Hematopoietic multipotent progenitor cell (in vitro differentiated cells): Measurements from ENCODE around the gene SYNM. TPM values are rescaled to one million over a fixed set of nuclear protein-coding genes. Genes with fewer than 3 reads are reported as not detected.

Experiments used
- DNase-seq, 3 donors: peaks; one replicate each; pipeline ENCODE4 v3.0.0-alpha.2; 2011 to 2015; ENCODE audit warnings: low read depth in 2 of 3, low spot score in 2 of 3
- total RNA-seq: library from RNA; depleted of rRNA; stranded (reverse); fragments of >200 nt; gene quantifications from one replicate; pipeline ENCODE4 v1.2.3, GENCODE V29; 2012

The SYNM gene
- total RNA-seq, 1 donor, result under 0.01 TPM

- no peak for DNase-seq
Measured at GRCh38 chr15:99138491-99138982, 33.7 kb downstream of the SYNM start.

GRCh38 chr15:99139276-99139675 is 34.4 kb downstream of the SYNM start:
- no peak for DNase-seq

GRCh38 chr15:99140590-99140989 is 35.7 kb downstream of the SYNM start:
- no peak for DNase-seq

GRCh38 chr15:99141943-99142342 is 37.1 kb downstream of the SYNM start:
- no peak for DNase-seq

GRCh38 chr15:99142562-99142961 is 37.7 kb downstream of the SYNM start:
- DNase-seq, result no peak

- DNase-seq, result no peak
Measured at GRCh38 chr15:99143242-99143641, 38.4 kb downstream of the SYNM start.

- no peak for DNase-seq
Measured at GRCh38 chr15:99143655-99144610, 39.1 kb downstream of the SYNM start.

- no peak for DNase-seq
Measured at GRCh38 chr15:99145005-99145404, 40.1 kb downstream of the SYNM start.

GRCh38 chr15:99145778-99146177 is 40.9 kb downstream of the SYNM start:
- no peak for DNase-seq

- no peak for DNase-seq
Measured at GRCh38 chr15:99146661-99147060, 41.8 kb downstream of the SYNM start.

- DNase-seq, result no peak
Measured at GRCh38 chr15:99148851-99149276, 44.0 kb downstream of the SYNM start.

GRCh38 chr15:99149366-99149765 is 44.5 kb downstream of the SYNM start:
- no peak for DNase-seq

- DNase-seq, result no peak
Measured at GRCh38 chr15:99151156-99151555, 46.3 kb downstream of the SYNM start.

GRCh38 chr15:99153026-99153535 is 48.2 kb downstream of the SYNM start:
- DNase-seq, result no peak

GRCh38 chr15:99154271-99154670 is 49.4 kb downstream of the SYNM start:
- DNase-seq, result no peak

- DNase-seq, result no peak
Measured at GRCh38 chr15:99155961-99156443, 51.1 kb downstream of the SYNM start.

- DNase-seq, result no peak
Measured at GRCh38 chr15:99157456-99157855, 52.6 kb downstream of the SYNM start.

GRCh38 chr15:99158626-99159412 is 53.9 kb downstream of the SYNM start:
- DNase-seq, result no peak

- DNase-seq, result no peak
Measured at GRCh38 chr15:99163271-99164062, 58.6 kb downstream of the SYNM start.

GRCh38 chr15:99164119-99164518 is 59.2 kb downstream of the SYNM start:
- no peak for DNase-seq
